HL-60 (cell line): Measurements from ENCODE around the gene PMVK.

Experiments used
- DNase-seq, 2 experiments: peaks; one replicate each; pipeline ENCODE4 v3.0.0-alpha.2; 2010 to 2020; ENCODE audit warnings: low read depth in 1 of 2, low spot score in 1 of 2
- H3K27ac ChIP-seq: fragments of 250-450 bp; sonication (Bioruptor Pico); replicated peaks from 2 replicates; pipeline ENCODE4 v1.5.1; 2020; ENCODE audit warnings: mild to moderate bottlenecking, moderate library complexity
- H3K27me3 ChIP-seq: fragments of 250-450 bp; sonication (Bioruptor Pico); 2 replicates; pipeline ENCODE4 v1.5.1; 2021; ENCODE audit warnings: mild to moderate bottlenecking, moderate library complexity; ENCODE audit not compliant: insufficient read depth, poor library complexity, severe bottlenecking
- H3K4me3 ChIP-seq: replicated peaks from 2 replicates; pipeline ENCODE4 v1.5.1; 2011; ENCODE audit warnings: mild to moderate bottlenecking, control low read depth, low read length; ENCODE audit not compliant: insufficient read depth
- GABPA ChIP-seq: IDR thresholded peaks from 2 replicates; pipeline ENCODE4 v1.6.1; 2012; ENCODE audit warnings: low read depth
- POLR2AphosphoS5 ChIP-seq: IDR thresholded peaks from 2 replicates; pipeline ENCODE4 v1.6.1; 2012; ENCODE audit warnings: low read depth
- SPI1 ChIP-seq: IDR thresholded peaks from 2 replicates; pipeline ENCODE4 v1.6.1; 2012; ENCODE audit warnings: low read depth, mild to moderate bottlenecking, borderline replicate concordance
- TF ChIP-seq, protein P1 (sequence below): IDR thresholded peaks from 2 replicates; pipeline ENCODE4 v1.6.1; 2012; ENCODE audit warnings: low read depth; ENCODE audit not compliant: insufficient replicate concordance
- TF ChIP-seq, protein P2 (sequence below): IDR thresholded peaks from one replicate; pipeline ENCODE4 v1.5.1; 2011; ENCODE audit warnings: low read length, control low read depth, inconsistent platforms; ENCODE audit not compliant: insufficient read depth

The PMVK gene

DNA sequence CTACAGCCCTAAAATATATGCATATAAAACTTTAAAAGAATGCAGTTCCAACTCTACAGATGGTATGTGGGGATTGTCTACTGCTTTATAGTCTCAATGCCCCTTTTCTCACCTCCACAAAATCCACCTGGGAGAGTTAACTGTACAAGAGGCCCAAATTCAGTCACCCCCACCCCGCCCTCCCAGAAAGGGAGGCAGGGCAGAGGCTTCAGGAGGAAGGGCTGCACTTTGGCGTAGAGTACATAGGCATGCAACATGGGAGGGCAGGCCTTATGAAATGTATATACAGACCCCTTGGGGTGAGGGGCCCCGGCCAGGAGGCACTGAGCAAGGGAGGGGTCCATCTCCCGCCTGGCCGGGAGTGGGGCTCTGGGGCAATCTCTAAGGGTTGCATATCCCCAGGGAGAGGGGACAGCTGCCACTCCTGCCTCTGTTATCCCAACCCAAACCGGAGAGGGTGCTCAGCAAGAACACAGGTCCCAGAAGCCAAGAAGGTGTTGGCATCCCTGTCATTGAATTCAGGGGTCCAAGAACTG is 26.3 kb upstream of the PMVK start:
- Histone ChIP-seq H3K27me3 (no peaks in the 10 kb centered on the region), H3K27ac (peak overlapping the region; percentile 97), H3K4me3 (peak overlapping the region; percentile 79; the same call in 1 of the 2 replicates)
- TF ChIP-seq POLR2AphosphoS5 (no peak), SPI1 (no peak), GABPA (no peak)
- TF ChIP-seq, protein P1, sequence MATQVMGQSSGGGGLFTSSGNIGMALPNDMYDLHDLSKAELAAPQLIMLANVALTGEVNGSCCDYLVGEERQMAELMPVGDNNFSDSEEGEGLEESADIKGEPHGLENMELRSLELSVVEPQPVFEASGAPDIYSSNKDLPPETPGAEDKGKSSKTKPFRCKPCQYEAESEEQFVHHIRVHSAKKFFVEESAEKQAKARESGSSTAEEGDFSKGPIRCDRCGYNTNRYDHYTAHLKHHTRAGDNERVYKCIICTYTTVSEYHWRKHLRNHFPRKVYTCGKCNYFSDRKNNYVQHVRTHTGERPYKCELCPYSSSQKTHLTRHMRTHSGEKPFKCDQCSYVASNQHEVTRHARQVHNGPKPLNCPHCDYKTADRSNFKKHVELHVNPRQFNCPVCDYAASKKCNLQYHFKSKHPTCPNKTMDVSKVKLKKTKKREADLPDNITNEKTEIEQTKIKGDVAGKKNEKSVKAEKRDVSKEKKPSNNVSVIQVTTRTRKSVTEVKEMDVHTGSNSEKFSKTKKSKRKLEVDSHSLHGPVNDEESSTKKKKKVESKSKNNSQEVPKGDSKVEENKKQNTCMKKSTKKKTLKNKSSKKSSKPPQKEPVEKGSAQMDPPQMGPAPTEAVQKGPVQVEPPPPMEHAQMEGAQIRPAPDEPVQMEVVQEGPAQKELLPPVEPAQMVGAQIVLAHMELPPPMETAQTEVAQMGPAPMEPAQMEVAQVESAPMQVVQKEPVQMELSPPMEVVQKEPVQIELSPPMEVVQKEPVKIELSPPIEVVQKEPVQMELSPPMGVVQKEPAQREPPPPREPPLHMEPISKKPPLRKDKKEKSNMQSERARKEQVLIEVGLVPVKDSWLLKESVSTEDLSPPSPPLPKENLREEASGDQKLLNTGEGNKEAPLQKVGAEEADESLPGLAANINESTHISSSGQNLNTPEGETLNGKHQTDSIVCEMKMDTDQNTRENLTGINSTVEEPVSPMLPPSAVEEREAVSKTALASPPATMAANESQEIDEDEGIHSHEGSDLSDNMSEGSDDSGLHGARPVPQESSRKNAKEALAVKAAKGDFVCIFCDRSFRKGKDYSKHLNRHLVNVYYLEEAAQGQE: no peak
- TF ChIP-seq, protein P2, sequence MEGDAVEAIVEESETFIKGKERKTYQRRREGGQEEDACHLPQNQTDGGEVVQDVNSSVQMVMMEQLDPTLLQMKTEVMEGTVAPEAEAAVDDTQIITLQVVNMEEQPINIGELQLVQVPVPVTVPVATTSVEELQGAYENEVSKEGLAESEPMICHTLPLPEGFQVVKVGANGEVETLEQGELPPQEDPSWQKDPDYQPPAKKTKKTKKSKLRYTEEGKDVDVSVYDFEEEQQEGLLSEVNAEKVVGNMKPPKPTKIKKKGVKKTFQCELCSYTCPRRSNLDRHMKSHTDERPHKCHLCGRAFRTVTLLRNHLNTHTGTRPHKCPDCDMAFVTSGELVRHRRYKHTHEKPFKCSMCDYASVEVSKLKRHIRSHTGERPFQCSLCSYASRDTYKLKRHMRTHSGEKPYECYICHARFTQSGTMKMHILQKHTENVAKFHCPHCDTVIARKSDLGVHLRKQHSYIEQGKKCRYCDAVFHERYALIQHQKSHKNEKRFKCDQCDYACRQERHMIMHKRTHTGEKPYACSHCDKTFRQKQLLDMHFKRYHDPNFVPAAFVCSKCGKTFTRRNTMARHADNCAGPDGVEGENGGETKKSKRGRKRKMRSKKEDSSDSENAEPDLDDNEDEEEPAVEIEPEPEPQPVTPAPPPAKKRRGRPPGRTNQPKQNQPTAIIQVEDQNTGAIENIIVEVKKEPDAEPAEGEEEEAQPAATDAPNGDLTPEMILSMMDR: no peak
- no peak for DNase-seq

DNA sequence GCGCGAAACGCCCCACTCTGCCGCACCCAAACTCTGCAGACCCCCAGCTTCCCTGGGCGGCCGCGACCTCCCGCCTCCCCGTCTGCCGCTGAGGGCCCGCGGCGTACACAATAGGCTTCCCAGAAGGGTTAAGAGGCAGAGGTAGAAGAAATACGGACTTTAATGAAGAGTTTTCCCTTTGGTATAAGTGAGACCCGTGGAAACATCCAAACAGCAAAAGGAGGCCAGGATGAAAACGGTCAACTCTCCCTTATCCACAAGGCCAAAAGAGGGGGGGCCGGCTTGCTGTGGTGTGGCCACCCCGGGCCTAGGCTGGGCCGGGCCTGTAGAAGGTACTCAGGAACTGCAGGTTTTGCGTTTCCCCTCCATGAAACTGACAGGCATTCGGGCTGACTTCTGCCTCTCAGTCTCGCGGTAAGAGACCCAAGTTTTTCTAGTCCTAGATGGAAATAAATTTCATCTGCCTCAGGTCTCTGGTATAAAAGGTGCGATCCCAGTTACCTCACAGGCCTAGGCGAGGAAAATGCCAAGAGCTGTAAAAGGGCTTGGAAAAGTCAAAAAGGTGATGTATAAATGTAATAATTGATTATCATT is 25.7 kb upstream of the PMVK start:
- Histone ChIP-seq H3K4me3 (peak overlapping the region; percentile 79), H3K27me3 (no peaks in the 10 kb centered on the region), H3K27ac (peak overlapping the region; percentile 97)
- peak in 1 of 2 experiments; percentile 56 for DNase-seq
- TF ChIP-seq SPI1 (no peak; the same call in 1 of the 2 replicates), POLR2AphosphoS5 (no peak), GABPA (no peak)
- TF ChIP-seq, protein P2: no peak
- TF ChIP-seq, protein P1: no peak

DNA sequence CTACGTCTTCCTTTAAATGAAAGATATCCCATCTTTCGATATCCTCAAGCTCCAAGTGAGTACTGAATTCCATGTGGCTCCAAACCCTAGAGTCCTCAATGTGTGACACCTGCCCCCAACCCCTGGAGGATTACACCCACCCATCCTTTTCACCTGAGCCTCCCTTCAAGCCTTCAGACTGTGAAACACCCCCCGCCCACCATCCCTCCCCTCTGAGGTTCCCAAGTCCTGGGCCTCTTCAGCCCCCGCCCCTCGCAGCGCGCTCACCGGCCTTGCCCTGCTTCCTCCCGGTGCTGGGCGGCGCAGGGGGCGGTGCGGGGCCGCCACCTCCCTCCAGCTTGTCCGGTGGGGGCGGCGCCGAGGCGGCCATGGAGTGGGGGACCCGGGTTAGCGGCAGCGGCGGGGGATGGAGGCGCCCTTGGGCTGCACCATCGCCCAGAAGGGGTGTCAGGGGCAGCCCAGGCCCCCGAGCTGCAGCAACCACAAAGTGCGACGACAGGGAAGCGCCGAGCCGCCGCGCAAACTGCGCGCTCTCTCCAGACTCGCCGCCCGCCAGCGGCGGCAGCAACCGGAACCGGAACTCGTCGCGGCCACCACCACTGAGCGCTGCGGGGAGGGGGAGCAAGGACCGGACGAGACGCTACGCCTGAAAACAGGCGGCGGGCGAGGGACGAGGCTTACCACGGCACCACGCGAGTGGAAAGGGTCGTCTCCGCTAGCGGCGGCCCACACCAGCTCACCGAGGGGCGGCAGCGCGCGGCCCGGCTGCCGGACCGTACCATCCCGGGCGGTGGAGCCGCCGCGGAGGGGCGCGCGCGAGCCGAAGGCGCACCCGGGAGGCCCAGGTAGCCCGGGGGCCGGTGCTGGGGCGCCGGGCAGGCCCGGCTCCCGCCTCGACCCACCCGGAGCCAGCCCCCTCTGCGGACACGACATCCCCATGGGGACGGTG is 25.0 kb upstream of the PMVK start, which contains the start of gene PYGO2:
Gene PYGO2 (minus strand): TSS at position 576 of the 949 bp plus-strand sequence. CDS start 206 bp downstream, at position 370.
- Histone ChIP-seq H3K4me3 (peak within 1 kb of the TSS; percentile 79), H3K27ac (peak within 1 kb of the TSS; percentile 97), H3K27me3 (no peaks in the 10 kb centered on the region)
- TF ChIP-seq SPI1 (no peak), POLR2AphosphoS5 (peak; percentile 76), GABPA (peak; percentile 88)
- TF ChIP-seq, protein P1: no peak
- TF ChIP-seq, protein P2: peak; percentile 9
- DNase-seq: peak; percentile 81 to 90
